Inferior parietal cortex (tissue), 1 donor: Measurements from ENCODE around the gene DSCAML1.

ENCODE experiments used
- DNase-seq: peaks from one replicate; pipeline ENCODE4 v3.0.0-alpha.2; 2016; ENCODE audit errors: extremely low spot score

The DSCAML1 gene

GRCh38 chr11:117761993-117762392, 35.0 kb downstream of the DSCAML1 start:
- no peak for DNase-seq

GRCh38 chr11:117759305-117759704, 37.7 kb downstream of the DSCAML1 start:
- no peak for DNase-seq

DNA sequence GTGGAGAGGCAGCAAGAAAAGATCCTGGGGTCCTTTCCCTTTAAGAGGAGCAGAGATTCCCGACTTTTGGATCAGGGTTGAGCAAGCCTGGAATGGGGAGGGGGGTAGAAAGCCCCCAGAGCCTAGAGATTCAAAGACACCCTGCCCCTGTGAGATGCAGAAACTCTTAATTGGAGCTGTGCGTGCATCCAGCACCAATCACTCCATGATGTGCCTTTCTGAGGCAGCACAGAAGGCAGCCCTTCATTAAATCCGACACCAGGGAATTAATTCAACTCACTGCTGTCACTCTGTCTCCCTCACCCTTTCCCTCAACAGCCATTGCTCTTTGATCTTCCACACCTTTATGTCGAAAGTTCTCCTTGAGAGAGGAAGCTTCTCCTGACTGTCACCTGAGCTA, 43.0 kb downstream of the DSCAML1 start:
- DNase-seq, result no peak

DNA sequence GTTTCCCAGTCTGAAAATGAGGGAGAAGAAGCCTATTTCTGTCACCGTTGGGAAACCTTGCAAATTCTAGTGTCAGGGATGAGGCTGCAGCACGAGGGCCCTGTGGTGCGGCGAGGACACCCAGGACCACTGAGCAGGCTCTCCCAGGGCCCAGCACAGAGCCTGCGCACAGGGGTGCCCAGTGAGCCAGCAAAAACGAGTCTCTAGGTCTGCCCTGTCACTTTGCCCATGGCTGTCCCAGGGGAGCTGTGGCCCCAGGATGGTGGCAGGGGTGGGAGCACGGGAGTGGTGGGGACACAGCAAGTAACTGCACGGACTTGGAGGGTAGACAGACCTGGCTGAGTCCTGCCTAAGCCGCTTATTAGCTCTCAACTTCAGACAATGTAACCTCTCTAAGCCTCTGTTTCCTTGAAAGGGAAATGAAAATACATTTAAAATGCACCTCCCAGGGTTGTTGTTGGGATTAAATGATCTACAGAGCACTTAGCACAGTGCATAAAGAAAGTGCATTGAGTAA, 44.2 kb downstream of the DSCAML1 start:
- DNase-seq, result no peak

DNA sequence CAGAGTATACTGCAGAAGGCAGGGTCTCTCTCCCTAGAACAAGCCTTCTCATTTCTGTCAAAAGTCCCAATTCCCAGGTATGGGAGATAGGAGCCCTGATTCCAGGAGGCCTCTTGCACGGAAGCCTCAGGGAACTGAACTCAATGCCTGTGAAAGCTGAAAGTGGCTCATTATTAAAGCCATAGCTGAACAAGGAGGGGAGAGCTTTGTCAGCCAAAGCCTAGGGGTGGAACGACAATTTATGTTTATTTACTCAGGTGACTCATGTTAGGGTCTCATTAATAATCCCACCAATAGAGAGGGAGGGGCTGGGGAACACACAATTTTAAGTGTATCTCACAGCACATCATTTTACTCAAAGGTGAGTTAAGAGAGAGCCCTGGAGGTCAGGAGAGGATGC, 44.9 kb downstream of the DSCAML1 start:
- DNase-seq, result no peak

DNA sequence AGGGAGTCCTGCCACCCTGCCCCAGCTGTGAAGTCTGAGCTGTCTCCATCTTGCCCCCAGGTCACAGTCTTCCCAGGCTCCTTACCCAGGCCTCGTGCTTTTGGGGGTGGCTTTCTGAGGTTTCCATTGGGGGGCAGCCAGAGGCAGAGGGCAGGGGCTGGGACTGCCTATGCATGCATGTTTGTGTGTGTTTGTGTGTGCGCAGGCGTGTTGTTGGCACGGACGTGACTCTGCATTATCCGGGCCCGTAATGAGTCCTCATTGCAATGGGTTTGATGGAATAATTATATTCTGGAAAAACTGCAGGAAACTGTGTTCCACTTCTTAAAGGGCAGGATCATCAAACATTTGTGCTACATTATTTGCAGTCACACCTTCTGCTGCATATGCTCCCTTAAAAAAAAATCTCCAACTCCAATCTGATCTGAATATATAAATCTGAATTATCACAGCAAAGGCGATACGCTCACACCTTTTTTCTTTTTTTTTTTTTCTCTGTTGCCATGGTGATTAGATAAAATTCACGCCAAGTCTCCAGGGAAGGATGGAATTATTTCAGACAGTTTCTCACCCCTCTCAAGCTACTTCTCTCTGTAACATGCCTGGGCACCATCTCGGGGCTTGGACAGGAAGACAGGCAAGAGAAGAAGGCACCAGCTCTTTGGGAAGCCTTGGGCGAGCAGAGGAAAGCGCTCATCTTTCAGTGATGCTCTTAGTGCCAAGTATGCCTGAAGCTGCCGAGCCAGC, 45.9 kb downstream of the DSCAML1 start:
- peak; percentile 75 for DNase-seq

DNA sequence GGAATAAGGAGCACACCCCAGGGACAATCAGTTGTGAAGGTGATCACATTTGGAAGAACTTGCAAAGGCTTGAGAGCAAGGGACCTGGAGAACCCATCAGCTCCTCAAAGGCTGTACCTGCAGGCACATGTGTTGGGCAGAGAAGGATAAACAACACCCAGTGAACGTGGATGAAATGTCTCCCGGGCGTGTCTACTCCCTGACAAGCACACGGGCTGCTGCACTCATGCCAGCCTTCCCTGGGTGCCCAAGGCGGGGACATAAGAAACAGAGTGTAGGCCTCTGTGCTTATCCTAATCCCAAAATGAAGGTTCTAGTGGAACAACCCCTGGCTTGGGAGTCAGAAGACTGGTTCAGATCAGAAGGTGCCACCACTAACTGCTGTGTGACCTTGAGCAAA, 46.7 kb downstream of the DSCAML1 start:
- DNase-seq, result no peak

DNA sequence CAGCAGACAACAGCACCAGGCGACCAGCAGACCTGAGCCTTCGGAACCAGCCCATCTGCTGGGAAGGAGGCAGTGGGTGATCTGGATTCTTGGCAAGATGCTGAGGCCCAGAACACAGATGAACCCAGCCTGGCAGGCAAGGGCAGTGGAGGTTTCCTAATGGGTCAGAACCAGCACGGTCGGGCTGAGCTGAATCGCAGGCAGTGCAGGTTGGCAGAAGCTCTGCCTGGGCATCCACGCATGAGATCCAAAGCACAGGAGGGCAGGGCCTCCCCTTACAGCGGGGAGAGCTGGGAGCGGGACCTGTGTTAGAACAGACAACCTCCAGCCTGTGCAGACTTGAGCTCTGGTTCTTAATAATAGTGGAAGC, 47.5 kb downstream of the DSCAML1 start:
- no peak for DNase-seq

DNA sequence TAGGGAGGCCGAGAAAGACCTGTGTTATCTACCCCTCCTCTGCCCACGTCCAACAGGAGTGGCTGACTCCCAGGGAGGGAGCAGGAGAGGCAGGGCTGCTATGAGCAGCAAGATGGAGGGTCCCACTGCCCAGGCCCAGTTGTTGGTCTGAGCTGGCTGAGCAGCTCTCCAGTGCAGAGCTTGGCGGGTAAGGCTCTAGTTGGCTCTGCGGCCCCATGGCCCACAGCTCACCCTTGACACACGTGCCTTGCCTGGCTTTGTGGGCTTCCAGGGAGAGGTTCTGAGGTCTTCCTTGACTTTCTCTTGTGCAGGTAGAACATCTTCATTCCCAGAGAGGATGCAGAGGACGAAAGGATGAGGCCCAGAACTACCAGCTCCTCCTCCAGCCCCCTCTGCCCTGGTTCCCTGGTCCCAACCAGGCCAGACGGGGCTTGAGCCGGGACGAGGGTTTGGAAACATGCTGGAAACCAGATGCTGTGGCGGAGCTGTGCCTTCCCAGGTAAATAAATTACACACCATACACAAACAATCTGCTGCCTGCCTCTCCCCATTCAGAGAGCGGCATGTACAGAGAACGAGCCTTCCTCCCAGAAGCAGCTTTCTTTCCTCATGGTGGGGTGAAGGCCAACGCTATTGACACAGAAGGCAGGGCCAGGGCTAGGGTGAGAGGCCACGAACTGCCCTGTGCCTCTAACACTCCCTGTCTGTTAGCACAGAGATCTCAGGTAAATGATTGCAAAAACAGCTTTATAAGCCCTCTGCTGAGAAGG, 48.1 kb downstream of the DSCAML1 start:
- no peak for DNase-seq

DNA sequence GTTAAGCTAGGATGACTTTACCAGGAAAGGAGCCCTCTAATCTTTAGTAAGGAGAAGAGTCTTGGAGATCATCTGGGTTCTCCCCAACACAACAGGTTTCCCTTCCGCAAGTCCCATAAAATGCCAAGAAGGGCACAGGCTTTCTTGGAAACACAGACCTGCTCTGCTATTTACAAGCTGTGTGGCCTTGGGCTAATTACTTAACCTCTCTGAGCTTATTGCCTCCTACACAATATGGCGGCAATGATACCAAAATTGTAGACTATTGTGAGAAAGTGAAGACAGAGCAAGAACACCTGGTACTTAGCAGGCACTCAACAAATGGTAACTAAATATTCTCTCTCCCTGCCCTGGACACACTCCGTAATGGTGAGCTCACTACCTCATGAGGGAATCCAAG, 49.1 kb downstream of the DSCAML1 start:
- no peak for DNase-seq

GRCh38 chr11:117745346-117745745, 51.7 kb downstream of the DSCAML1 start:
- no peak for DNase-seq

- no peak for DNase-seq
Measured at GRCh38 chr11:117744471-117745150, 52.4 kb downstream of the DSCAML1 start.

GRCh38 chr11:117743121-117743815, 53.7 kb downstream of the DSCAML1 start:
- no peak for DNase-seq

GRCh38 chr11:117738246-117738957, 58.6 kb downstream of the DSCAML1 start:
- no peak for DNase-seq

DNA sequence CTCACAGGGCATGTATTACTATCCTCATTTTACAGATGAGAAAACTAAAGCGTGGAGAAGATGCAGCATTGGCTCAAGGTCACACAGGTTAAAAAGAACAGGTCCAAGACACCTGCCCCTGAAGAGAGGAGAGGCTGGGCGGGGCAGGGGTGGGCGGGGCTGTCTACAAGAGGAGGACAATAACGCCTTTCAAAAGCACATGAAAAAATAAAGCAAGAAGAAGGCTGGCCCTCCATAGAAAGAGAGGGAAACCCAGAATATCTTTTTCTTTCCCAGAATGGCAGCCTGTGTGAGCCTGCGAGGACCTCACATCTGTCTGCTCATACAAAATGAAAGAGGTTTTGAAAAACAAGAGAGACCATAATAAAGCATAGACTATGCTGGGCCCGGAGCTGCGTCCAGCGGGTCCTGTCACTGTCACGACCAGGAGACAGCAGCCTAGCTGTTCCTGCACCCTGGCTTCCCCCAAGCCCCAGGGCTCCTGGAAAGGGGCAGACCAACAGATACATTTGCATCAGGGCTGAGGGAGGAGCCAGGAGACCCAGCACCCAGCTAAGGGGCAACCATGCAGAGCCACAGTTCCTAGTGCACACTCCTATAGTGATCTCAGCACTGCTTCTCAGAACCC, 61.6 kb downstream of the DSCAML1 start:
- DNase-seq, result no peak

DNA sequence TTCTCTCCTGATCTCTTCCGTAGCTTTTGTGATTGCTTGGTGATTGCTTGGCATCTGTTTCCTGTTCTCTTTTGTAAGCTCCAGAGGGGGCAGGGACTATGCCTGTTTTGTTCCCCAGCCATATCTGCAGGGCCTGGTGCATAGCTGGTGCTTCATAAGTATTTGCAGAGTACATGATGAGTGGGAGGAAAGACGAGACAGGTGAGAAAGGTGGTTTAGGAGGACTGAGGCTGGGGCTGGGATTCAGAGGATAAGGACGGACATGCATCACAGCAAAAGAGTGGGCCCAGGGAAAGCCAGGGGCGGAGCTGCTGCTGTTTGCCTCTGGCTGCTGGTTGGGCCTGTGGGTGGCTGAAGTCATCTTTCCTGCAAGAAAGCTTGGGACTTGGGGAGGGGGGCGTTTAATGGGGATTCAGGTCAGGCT, 62.4 kb downstream of the DSCAML1 start:
- no peak for DNase-seq

DNA sequence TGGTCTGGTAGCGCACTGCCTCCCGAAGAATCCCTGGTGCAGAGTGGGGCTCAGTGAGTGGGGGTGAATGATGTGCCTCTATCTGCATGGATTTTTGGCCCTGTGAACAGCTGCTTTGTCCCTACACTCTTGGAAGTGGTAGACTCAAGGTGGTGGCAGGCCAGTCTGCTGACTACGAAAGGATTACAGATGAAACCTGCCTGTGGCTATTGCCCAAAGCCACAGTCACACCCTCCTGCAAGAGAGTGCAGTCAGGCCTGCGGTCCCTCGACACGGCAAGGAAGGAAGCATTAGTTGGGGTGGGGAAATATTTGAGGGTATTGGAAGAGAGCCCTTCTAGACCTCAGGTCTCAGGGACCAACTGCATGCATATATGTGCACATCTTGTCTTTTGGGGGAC, 63.7 kb downstream of the DSCAML1 start:
- no peak for DNase-seq

DNA sequence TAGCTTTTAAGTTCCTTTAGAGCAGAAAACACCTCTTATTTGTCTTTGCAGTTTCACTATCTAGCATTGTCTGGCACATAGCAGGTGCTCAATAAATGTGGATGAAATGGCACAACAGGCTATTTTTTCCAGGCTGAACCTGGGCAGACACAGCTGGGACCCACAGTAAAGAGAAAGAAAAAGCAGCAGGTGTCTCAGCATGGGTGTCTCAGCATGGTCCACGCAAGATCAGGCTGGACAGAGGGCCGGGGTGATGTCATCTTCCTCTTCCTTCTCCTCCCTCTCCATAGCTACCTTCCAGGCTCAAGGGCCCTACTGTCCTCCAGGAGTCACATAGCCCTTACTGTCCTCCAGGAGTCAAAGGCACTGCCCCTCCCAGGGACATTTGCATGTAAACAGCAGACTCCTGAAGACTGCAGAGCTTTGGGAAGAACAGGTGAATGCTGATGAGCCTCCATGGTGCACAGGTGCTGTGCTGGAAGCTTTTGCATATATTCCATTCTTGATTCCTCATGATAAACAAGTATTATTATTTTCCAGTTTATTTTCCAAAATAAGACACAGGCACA, 65.2 kb downstream of the DSCAML1 start:
- no peak for DNase-seq

DNA sequence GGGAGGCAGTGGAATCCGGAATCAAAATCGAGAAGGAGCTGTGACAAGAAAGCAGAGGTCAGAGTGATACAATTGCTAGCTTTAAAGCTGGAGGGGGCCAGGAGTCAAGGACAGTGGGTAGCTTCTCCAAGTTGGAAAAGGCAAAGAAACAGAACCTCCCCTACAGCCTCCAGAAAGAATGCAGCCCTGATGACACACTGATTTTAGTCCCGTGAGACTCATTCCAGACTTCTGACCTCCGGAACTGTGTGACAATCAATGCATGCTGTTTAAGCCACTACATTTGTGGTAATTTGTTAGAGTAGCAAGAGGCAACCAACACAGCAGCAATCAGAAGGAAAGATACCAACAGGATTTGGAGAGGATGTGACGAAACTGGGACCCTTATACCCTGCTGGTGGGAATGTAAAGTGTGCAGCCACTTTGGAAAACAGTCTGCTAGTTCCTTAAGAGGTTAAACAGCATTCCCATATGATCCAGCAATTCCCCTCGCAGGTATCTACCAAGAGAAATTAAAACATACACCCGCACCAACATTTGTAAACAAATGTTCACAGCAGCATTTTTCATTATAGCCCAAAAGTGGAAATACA, 66.7 kb downstream of the DSCAML1 start:
- DNase-seq, result no peak
